CD1c-positive myeloid dendritic cell (primary cell): ENCODE results near the gene SIGLEC6.

ENCODE experiments used
- DNase-seq: peaks from one replicate; pipeline ENCODE4 v3.0.0-alpha.2; 2016; ENCODE audit errors: extremely low spot score

The SIGLEC6 gene

GRCh38 chr19:51531349-51532315 lies at the start of gene SIGLEC6:
TSS of gene SIGLEC6 (minus strand) at chr19:51531670. CDS start at chr19:51531648, 22 bp downstream.
- peak; percentile 90 for DNase-seq

- DNase-seq: no peak
These were observed 45.4 kb upstream of the SIGLEC6 start for GRCh38 chr19:51576850-51577249.

GRCh38 chr19:51573331-51573730 lies 41.9 kb upstream of the SIGLEC6 start:
- no peak for DNase-seq

- no peak for DNase-seq
These were observed 41.4 kb upstream of the SIGLEC6 start for GRCh38 chr19:51572908-51573307.

GRCh38 chr19:51572410-51572809 lies 40.9 kb upstream of the SIGLEC6 start:
- DNase-seq: peak; percentile 59

- DNase-seq: no peak
These were observed 40.1 kb upstream of the SIGLEC6 start for GRCh38 chr19:51571599-51571998.

GRCh38 chr19:51570962-51571575 lies 39.6 kb upstream of the SIGLEC6 start, which contains the start of gene ZNF175:
TSS of gene ZNF175 (plus strand) at chr19:51571283. CDS start at chr19:51573330, 2,047 bp downstream.
- peak; percentile 97 for DNase-seq

- no peak for DNase-seq
These were observed 37.0 kb upstream of the SIGLEC6 start for GRCh38 chr19:51568456-51568855.

GRCh38 chr19:51567583-51567982 lies 36.1 kb upstream of the SIGLEC6 start:
- no peak for DNase-seq

- DNase-seq: no peak
These were observed 35.1 kb upstream of the SIGLEC6 start for GRCh38 chr19:51566489-51567100.

- DNase-seq: peak; percentile 44
These were observed 34.1 kb upstream of the SIGLEC6 start for GRCh38 chr19:51565583-51565982.

GRCh38 chr19:51564791-51565190 lies 33.3 kb upstream of the SIGLEC6 start:
- peak; percentile 52 for DNase-seq

GRCh38 chr19:51560339-51560738 lies 28.9 kb upstream of the SIGLEC6 start:
- no peak for DNase-seq

- no peak for DNase-seq
These were observed 27.8 kb upstream of the SIGLEC6 start for GRCh38 chr19:51559240-51559639.

- peak; percentile 81 for DNase-seq
These were observed 21.7 kb upstream of the SIGLEC6 start for GRCh38 chr19:51552996-51553725.

GRCh38 chr19:51552608-51552995 lies 21.1 kb upstream of the SIGLEC6 start:
- no peak for DNase-seq

- peak; percentile 5 for DNase-seq
These were observed 20.4 kb upstream of the SIGLEC6 start for GRCh38 chr19:51551673-51552432.

GRCh38 chr19:51550848-51551672 lies 19.6 kb upstream of the SIGLEC6 start:
- DNase-seq: no peak

GRCh38 chr19:51549533-51550324 lies 18.3 kb upstream of the SIGLEC6 start:
- DNase-seq: no peak
